Activated CD4-positive, alpha-beta T cell treated with anti-CD3 and anti-CD28 coated beads, Interleukin-2, amount 50 U/mL, for 24 hours (primary cell): ENCODE data around the gene ADAMTSL3.
"Not testable (repeated sequence)": the region's sequence is repeated elsewhere in the genome, so short reads cannot be mapped to it uniquely, and the experiment has no call there.

Experiments
- DNase-seq, 2 donors: peaks; one replicate each; pipeline ENCODE4 v3.0.0-alpha.2; 2020; ENCODE audit warnings: low read depth in 1 of 2, low spot score in 1 of 2

ADAMTSL3 gene

GRCh38 chr15:83964967-83965366, 311.0 kb downstream of the ADAMTSL3 start:
- DNase-seq = not testable (repeated sequence)

DNA sequence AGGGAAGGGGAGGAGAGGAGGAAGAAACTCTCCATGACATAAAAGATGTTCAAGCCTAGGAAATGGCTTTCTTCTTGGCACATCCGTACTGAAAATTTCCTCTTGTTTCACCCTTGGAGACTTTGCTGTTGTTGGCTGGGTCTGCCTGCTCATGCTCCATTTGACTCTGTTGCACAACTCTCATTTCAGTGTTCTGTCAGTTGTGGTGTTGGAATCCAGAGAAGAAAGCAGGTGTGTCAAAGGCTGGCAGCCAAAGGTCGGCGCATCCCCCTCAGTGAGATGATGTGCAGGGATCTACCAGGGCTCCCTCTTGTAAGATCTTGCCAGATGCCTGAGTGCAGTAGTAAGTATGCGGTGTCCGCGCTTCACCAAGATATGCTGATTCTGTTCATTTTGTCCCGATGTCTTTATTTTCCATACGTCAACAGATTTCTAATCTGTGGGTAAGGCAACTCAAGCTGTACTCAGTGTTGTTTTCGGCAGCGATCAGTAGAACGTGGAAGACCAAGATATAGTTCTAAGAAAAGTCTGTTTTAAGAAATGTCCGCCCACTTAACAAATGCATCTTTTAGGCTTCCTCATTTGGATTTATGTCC, 316.5 kb downstream of the ADAMTSL3 start:
- no peak for DNase-seq

DNA sequence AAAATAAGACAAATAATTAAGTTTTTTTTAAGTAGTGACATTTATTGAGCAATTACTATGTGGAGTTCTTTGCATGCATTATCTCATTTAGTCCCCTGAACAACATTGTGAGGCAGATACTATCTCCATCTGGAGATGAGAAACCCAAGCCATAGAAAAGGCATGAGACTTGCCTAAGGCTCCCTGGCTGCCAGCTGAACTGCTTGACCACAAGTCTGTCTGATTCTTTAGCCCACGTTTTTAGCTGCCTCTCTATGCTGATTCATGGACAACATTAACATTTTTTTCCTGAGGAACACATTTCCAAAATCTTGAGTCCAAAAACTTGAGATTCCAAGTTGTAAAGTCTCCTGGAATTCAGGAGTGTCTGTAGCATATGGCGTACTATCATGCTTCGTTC, 318.1 kb downstream of the ADAMTSL3 start:
- no peak for DNase-seq

DNA sequence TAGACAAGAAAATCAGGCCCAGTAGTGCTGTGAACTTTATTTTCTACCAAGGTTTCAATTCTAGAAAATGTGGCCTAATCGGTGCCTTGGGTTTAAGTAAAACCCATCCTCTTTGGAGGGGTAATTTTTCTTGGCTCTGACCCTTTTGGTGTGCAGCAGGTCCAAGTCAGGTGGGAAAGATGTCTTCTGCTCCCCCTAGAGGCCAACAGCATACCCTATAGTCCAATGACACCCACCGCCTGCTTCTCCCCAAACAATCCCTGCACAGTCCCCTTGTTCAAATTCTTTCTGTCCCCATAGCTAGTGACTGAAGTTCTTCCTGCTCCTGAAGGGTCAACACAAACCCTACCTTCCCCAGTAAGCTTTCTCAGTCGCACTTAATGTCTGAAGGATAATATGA, 319.9 kb downstream of the ADAMTSL3 start:
- no peak for DNase-seq

- no peak for DNase-seq
Observed at GRCh38 chr15:83977992-83978391, 324.1 kb downstream of the ADAMTSL3 start.

GRCh38 chr15:83978588-83978987, 324.7 kb downstream of the ADAMTSL3 start:
- DNase-seq = no peak

GRCh38 chr15:83980637-83981036, 326.7 kb downstream of the ADAMTSL3 start:
- no peak for DNase-seq

GRCh38 chr15:83982748-83983147, 328.8 kb downstream of the ADAMTSL3 start:
- DNase-seq = no peak

- DNase-seq = no peak
Observed at GRCh38 chr15:83983634-83984458, 329.9 kb downstream of the ADAMTSL3 start.

GRCh38 chr15:83984601-83985000, 330.7 kb downstream of the ADAMTSL3 start:
- DNase-seq = no peak

- no peak for DNase-seq
Observed at GRCh38 chr15:83991163-83991562, 337.2 kb downstream of the ADAMTSL3 start.

DNA sequence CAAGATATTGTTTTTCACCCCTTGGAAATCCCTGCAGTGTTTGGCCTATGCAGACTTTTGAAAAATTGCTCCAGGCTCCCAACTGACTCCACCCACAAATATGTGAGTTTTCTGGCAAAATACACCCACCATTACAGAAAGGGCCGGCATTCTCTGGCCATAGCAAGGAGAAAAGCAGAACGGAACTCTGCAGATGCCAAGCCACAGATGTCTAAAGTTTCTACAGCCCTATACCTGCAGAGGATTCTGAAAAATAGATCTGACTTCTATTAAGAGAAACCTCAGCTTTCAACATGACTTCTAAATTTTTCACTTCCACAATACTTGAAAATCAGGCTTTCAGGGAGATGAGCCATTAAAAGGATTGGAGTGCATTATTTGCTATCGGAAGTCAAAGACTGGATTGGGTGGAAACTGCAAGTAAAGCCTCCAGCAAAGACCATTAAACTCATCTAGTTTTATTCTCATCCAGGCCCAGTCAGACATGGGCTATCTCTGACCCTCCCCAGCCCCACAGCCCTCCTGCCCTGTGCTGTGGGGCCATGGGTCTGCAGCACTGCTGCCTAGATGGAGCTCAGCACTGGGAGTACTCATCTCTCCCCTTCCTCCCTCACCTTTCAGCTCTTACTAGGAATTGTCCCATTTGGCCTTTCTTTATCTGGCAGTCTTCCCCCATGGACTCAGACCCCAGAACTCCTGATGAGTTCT, 338.6 kb downstream of the ADAMTSL3 start:
- no peak for DNase-seq

DNA sequence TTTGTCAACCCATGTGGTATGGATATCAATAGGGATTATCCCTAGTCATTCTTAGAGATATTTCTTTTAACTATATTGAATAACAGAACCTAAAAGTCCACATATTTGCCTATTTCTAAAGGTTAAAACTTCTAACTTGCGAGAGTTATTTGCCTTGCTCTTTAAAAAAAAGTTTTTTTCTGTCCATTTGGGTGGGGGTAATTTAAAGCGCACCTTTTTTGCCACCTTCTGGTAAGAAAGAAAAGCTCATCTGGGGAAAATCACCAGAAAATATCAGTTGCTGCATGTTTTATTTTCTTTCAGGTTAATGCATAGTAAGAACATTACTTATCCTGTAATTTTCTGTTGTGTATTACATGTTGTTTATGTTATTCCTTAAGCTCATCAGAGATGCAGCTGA, 339.7 kb downstream of the ADAMTSL3 start:
- DNase-seq = no peak

DNA sequence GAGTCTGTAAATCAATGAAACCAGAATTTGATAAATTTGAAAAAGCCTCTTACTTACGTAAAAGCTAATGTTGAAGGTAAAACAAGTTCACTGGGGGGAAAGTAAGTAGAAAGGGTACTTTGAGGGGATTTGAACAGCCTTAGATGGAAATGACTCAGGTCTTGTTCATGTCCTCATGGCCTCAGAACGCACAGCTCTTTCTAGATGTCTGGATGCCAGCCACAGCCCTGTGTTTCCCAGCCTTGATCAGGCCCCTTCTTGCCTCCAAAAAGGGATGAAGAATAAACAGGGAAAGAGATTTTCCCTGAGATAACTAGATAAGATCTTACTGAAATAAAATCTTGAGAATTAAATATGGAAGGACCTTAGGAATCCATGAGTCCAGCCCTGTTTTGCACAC, 344.6 kb downstream of the ADAMTSL3 start:
- no peak for DNase-seq

GRCh38 chr15:83999396-84000135, 345.6 kb downstream of the ADAMTSL3 start:
- DNase-seq = no peak

- no peak for DNase-seq
Observed at GRCh38 chr15:84001037-84001436, 347.1 kb downstream of the ADAMTSL3 start.

DNA sequence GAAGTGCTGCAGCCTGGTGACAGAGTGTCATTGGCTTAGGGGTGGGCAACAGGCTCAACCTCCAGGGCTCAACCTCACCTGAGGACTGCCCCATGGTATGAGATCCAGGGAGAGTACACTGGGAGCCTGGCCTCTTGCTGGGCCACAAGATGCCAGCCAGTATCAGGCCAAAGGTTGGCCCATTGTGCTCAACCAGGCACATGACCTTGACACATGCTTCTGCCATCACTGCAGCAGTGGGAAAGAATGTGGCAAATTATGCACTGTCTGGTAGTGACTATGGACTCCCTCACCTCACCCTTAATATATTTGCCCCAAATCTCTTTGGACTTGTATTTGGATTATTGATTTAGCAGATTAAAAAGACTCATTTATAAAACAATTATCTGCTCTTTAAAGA, 347.7 kb downstream of the ADAMTSL3 start:
- DNase-seq = no peak

GRCh38 chr15:84003791-84004503, 350.0 kb downstream of the ADAMTSL3 start:
- DNase-seq = no peak

DNA sequence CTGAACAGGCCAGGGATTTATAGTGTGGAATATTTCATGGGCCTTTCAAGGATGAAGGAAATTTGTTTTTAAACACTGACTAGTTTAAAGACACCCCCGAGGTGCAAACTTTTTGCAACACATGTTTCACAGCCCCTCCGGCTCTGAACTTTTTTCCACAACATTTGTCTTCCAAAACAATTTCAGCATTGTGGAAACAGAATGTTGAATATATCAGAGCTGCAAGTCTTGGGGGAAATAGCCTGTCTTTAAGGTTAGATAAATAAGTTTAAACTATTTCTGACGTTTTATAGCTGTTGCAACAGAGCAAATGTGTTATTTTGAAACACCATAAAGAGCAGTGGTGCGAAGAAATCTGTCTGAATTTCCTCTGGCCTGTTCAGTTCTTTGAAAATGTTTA, 352.5 kb downstream of the ADAMTSL3 start:
- no peak for DNase-seq

DNA sequence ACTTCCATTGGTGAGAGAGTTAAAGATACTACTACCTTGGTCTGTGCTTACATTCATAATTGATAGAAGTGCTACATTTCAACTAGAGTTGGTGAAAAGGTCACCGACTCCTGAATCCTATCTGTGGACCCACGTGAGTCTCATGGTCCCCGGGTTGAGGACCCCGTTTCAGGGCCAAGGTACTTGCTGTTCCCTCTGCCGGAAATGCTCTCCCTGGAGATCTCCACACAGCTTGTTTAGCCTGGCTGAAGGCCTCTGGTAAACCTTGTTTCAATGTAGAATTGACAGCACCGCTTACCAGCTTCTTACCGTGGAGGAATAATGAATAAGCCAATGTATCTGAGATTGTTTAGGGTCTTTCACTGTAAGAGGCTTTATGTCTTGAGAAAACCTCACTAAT, 355.7 kb downstream of the ADAMTSL3 start:
- no peak for DNase-seq

DNA sequence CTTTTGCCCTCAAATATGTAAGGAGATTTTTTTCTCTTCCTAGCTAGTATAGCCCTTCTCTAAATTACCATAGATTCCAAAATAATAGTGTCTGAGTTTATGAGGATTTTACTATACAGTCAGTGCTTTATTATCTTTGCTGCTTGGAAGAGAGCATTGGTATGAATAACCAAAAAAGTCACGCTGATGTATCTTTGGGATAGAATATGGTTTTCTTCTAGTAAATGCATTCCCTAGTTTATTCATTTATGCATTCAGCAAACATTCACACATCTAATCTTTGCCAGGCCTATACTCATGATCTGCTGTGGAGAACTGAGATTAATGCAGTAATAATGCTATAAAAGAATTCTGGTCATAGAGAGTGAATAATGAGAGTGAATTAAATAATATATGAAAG, 356.3 kb downstream of the ADAMTSL3 start:
- DNase-seq = no peak
